ENCODE data around the gene ATL3. TPM values are rescaled to one million over a fixed set of nuclear protein-coding genes. Genes with fewer than 3 reads are reported as not detected.

Gene ATL3
- total RNA-seq, 4 donors from 2014 or later: 10.2 to 16.5 (median 12.4) TPM

DNA sequence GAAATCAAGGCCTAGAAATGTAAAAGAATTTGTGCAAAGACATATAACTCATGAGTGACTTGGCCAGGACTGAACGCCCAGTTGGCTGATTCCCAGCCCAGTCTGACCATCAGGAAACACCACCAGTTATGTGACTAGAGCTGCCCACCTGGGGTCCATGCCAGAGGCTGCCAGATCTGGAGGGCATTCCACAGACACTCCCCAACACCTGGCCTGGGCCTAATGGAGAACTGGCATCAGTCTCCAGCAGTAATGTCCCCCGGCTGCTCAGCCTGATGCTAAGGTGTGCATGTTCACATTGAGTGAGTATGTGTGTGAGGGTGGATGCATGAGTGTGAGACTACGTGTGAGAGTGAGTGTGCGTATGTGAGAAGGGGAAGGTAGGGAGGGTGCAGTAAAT, 72.6 kb downstream of the ATL3 start:
- intact Hi-C loops (cut with DNase I; ENCODE audit: low total_unique reads): loop anchor here (5.0 kb wide), 1 partner anchor 34 kb away; no protein-coding TSS in a partner anchor
- in situ Hi-C loops (cut with MboI; ENCODE audit: low sequenced_read_pairs in 4 of 4): no loop called here
- ATAC-seq: no peak

DNA sequence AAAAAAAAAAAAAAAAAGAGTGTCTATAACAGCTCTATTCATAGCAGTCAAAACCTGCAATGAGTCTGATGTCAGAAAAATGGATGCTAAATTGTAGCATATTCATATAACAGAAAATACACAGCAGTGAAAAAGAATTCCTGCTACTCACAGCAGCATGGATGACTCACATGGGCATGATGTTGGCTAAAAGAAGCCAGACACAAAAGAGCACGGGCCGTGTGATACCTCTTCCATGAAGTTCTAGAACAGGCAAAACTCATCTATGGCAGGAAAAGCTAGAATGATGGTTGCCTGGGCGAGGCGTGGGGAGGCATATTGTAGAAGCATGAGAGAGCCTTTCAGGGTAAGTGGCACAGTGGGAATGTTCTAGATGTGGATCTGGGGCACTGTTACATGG, 75.9 kb downstream of the ATL3 start:
- ATAC-seq: peak; percentile 40 to 78
- peak overlapping the region; percentile 18 to 53 (median 32) for H3K27ac ChIP-seq

More for the DNA sequence above, 72.6 kb downstream of the ATL3 start:
- Histone ChIP-seq H3K27me3 (no peaks in the 10 kb centered on the region), H3K4me3 (no peak overlapping the region), H3K9me3 (no peaks in the 10 kb centered on the region), H3K27ac (no peak overlapping the region), H3K36me3 (peaks cover 0 to 25% of the 10 kb centered on the region in 2 donors), H3K4me1 (peaks cover 17 to 30% of the 10 kb centered on the region in 2 donors)
- no peak for TF ChIP-seq POLR2A (IDR thresholded peaks at IDR 0.05)
- TF ChIP-seq, protein P1, sequence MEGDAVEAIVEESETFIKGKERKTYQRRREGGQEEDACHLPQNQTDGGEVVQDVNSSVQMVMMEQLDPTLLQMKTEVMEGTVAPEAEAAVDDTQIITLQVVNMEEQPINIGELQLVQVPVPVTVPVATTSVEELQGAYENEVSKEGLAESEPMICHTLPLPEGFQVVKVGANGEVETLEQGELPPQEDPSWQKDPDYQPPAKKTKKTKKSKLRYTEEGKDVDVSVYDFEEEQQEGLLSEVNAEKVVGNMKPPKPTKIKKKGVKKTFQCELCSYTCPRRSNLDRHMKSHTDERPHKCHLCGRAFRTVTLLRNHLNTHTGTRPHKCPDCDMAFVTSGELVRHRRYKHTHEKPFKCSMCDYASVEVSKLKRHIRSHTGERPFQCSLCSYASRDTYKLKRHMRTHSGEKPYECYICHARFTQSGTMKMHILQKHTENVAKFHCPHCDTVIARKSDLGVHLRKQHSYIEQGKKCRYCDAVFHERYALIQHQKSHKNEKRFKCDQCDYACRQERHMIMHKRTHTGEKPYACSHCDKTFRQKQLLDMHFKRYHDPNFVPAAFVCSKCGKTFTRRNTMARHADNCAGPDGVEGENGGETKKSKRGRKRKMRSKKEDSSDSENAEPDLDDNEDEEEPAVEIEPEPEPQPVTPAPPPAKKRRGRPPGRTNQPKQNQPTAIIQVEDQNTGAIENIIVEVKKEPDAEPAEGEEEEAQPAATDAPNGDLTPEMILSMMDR (IDR thresholded peaks at IDR 0.05 in 4 of 5, conservative IDR thresholded peaks at IDR 0.05 in 1 of 5): no peak
- no peak for DNase-seq

DNA sequence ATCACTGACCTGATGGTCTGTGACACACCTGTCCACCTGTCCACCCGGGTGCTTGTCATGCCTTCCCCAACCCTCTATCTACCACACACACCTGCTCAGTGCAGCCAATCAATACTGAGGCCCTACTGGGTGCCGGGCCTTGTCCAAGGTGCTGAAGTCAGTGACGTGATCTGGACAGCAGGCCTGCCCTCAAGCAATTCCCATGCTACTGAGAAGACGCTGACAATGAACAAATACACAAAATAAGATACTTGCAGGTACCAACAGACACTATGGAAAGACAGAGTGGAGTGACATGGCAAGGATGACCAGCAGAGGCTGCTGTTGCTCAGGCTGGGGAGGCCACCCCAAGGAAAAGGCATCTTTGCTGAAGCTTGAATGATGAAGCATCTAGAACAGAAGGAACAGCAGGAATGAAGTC, 78.2 kb downstream of the ATL3 start:
- Histone ChIP-seq H3K36me3 (peaks cover 0 to 53% of the 10 kb centered on the region in 2 donors), H3K4me3 (no peak overlapping the region), H3K27me3 (no peaks in the 10 kb centered on the region), H3K9me3 (no peaks in the 10 kb centered on the region), H3K27ac (no peak overlapping the region), H3K4me1 (peaks cover 0 to 9% of the 10 kb centered on the region in 2 donors)
- DNase-seq: no peak
- ATAC-seq: peak in 1 of 2 donors; percentile 37
- no peak for TF ChIP-seq POLR2A (IDR thresholded peaks at IDR 0.05)
- TF ChIP-seq, protein P1 (IDR thresholded peaks at IDR 0.05 in 4 of 5, conservative IDR thresholded peaks at IDR 0.05 in 1 of 5): peak in 3 of 5 experiments; percentile 33 to 42 (median 38)
- intact Hi-C loops (cut with DNase I; ENCODE audit: low total_unique reads): no loop called here
- in situ Hi-C loops (cut with MboI; ENCODE audit: low sequenced_read_pairs in 4 of 4): no loop called here

More for the DNA sequence above, 75.9 kb downstream of the ATL3 start:
- TF ChIP-seq, protein P1 (IDR thresholded peaks at IDR 0.05 in 4 of 5, conservative IDR thresholded peaks at IDR 0.05 in 1 of 5): no peak
- no peak for TF ChIP-seq POLR2A (IDR thresholded peaks at IDR 0.05)
- peaks cover 0 to 45% of the 10 kb centered on the region in 2 donors for H3K36me3 ChIP-seq
- no peaks in the 10 kb centered on the region for H3K27me3 ChIP-seq
- DNase-seq: no peak
- H3K4me3 ChIP-seq: no peak overlapping the region
- intact Hi-C loops (cut with DNase I; ENCODE audit: low total_unique reads) (loop anchor here (5.0 kb wide), 1 partner anchor 37 kb away; no protein-coding TSS in a partner anchor), in situ Hi-C loops (cut with MboI; ENCODE audit: low sequenced_read_pairs in 4 of 4) (no loop called here)
- H3K9me3 ChIP-seq: no peaks in the 10 kb centered on the region
- peaks cover 0 to 14% of the 10 kb centered on the region in 2 donors for H3K4me1 ChIP-seq

DNA sequence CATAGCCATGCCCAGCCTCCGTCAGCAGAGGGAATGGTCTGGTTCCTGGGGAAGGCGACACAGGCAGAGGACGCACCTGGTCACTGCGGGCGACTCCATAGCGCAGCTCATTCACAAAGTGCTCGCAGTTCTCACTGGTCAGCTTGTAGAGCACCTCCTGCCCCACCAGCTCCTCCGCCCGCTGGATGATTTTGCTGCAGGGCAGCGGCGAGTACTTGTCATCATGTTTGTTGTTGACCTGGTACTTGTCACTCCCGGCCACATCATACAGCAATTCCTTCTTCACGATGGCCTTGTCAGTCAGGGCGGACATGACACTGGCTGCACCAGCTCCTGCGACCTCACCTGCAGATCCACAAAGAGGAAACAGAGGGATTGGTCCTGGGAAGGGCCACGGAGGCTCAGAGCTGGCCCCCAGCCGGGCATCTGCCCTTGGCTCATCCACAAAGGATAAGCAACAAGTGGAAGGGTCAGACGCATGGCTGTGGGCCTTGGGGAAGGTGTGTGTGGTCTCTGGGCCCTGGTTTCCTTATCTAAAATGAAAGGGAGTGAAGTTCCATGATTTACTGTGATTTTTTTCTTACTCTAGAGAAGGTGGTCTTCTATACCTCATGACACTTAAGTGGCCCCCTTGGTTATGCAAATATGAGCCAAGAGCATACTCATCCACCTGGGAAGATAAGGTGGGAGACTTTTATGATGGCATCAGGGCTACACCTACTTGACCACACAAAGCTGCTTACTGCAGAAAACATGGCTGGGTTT, 81.0 kb downstream of the ATL3 start:
- Histone ChIP-seq H3K27ac (no peak overlapping the region), H3K9me3 (no peaks in the 10 kb centered on the region), H3K27me3 (no peaks in the 10 kb centered on the region), H3K4me1 (peaks cover 6 to 15% of the 10 kb centered on the region in 2 donors), H3K36me3 (peaks cover 0 to 49% of the 10 kb centered on the region in 2 donors), H3K4me3 (no peak overlapping the region)
- no peak for DNase-seq
- no peak for ATAC-seq
- in situ Hi-C loops (cut with MboI; ENCODE audit: low sequenced_read_pairs in 4 of 4): no loop called here
- intact Hi-C loops (cut with DNase I; ENCODE audit: low total_unique reads): no loop called here
- TF ChIP-seq POLR2A (IDR thresholded peaks at IDR 0.05): no peak
- TF ChIP-seq, protein P1 (IDR thresholded peaks at IDR 0.05 in 4 of 5, conservative IDR thresholded peaks at IDR 0.05 in 1 of 5): no peak

All from gastrocnemius medialis (tissue), 4 donors.